GM23338 (cell line): Measurements from ENCODE around the gene OFD1. TPM values are rescaled to one million over a fixed set of nuclear protein-coding genes. Genes with fewer than 3 reads are reported as not detected.

Source experiments
- ATAC-seq: fragments of 200-7000 bp; cut with Tn5 transposase; 3 replicates; pipeline ENCODE4 v1.9.1; 2020
- DNase-seq: peaks from one replicate; pipeline ENCODE4 v3.0.0-alpha.2; 2015; ENCODE audit warnings: low spot score
- H2AFZ ChIP-seq: fragments of 200-600 bp; sonication (generic); 2 replicates; pipeline ENCODE4 v1.8.0; 2016; ENCODE audit warnings: antibody characterized with exemption, mild to moderate bottlenecking, moderate library complexity
- H3F3A ChIP-seq: fragments of 200-600 bp; sonication (generic); replicated peaks from 2 replicates; pipeline ENCODE4 v1.8.0; 2017; ENCODE audit warnings: antibody characterized with exemption, mixed run types, low read depth
- H3K27ac ChIP-seq: fragments of 200-600 bp; sonication (generic); 2 replicates; pipeline ENCODE4 v1.6.1; 2016; ENCODE audit warnings: low read depth
- H3K27me3 ChIP-seq: fragments of 200-600 bp; sonication (generic); 2 replicates; pipeline ENCODE4 v1.8.0; 2016; ENCODE audit warnings: mild to moderate bottlenecking, mixed run types, moderate library complexity; ENCODE audit not compliant: insufficient read depth
- H3K36me3 ChIP-seq: fragments of 200-600 bp; sonication (generic); 2 replicates; pipeline ENCODE4 v1.8.0; 2016; ENCODE audit warnings: mild to moderate bottlenecking; ENCODE audit not compliant: insufficient read depth
- H3K4me1 ChIP-seq: fragments of 200-600 bp; sonication (generic); 2 replicates; pipeline ENCODE4 v1.8.0; 2016; ENCODE audit warnings: mild to moderate bottlenecking, moderate library complexity; ENCODE audit not compliant: insufficient read depth
- H3K4me2 ChIP-seq: fragments of 200-600 bp; sonication (generic); 2 replicates; pipeline ENCODE4 v1.7.1; 2017; ENCODE audit warnings: mixed run types
- H3K4me3 ChIP-seq: fragments of 200-600 bp; sonication (generic); 2 replicates; pipeline ENCODE4 v1.6.1; 2016; ENCODE audit warnings: mixed run types
- H3K79me2 ChIP-seq: fragments of 200-600 bp; sonication (generic); replicated peaks from 2 replicates; pipeline ENCODE4 v1.8.0; 2017; ENCODE audit warnings: mild to moderate bottlenecking; ENCODE audit not compliant: insufficient read depth
- H3K9me2 ChIP-seq: fragments of 200-600 bp; sonication (generic); 2 replicates; pipeline ENCODE4 v1.8.0; 2017; ENCODE audit not compliant: insufficient read depth
- H4K20me1 ChIP-seq: fragments of 200-600 bp; sonication (generic); replicated peaks from 2 replicates; pipeline ENCODE4 v1.8.0; 2017; ENCODE audit warnings: mild to moderate bottlenecking; ENCODE audit not compliant: insufficient read depth
- H3K27ac Mint-ChIP-seq: 2 replicates; pipeline ENCODE4 v1.8.0; 2020; ENCODE audit warnings: inconsistent platforms, mild to moderate bottlenecking, moderate library complexity, mixed read lengths
- H3K27me3 Mint-ChIP-seq: 3 replicates; pipeline ENCODE4 v1.8.0; 2022; ENCODE audit warnings: low read depth, mild to moderate bottlenecking, moderate library complexity, mixed read lengths, inconsistent platforms; ENCODE audit not compliant: insufficient read depth, poor library complexity
- H3K36me3 Mint-ChIP-seq: 3 replicates; pipeline ENCODE4 v1.8.0; 2021; ENCODE audit warnings: low read depth, mild to moderate bottlenecking, inconsistent platforms, moderate library complexity, mixed read lengths
- H3K4me1 Mint-ChIP-seq: 3 replicates; pipeline ENCODE4 v1.8.0; 2020; ENCODE audit warnings: mild to moderate bottlenecking, inconsistent platforms, mixed read lengths
- H3K4me3 Mint-ChIP-seq: 3 replicates; pipeline ENCODE4 v1.8.0; 2021; ENCODE audit warnings: moderate library complexity, mild to moderate bottlenecking, inconsistent platforms, mixed read lengths
- H3K9me3 Mint-ChIP-seq: 3 replicates; pipeline ENCODE4 v1.8.0; 2020; ENCODE audit warnings: moderate library complexity, mild to moderate bottlenecking, inconsistent platforms, mixed read lengths
- CREB1 ChIP-seq: fragments of 250-450 bp; sonication (Bioruptor Pico); IDR thresholded peaks from 2 replicates; pipeline ENCODE4 v1.5.0; 2020; ENCODE audit warnings: low read depth, mild to moderate bottlenecking, moderate library complexity
- CTCF ChIP-seq, 2 experiments: fragments of 200-600 bp in 1 of 2; sonication (generic) in 1 of 2; conservative IDR thresholded peaks; 2 replicates each; pipeline versions ENCODE4 v1.5.1 to v1.6.1; 2016 to 2017; ENCODE audit warnings: antibody characterized with exemption in 2 of 2, low read depth in 2 of 2, mild to moderate bottlenecking in 2 of 2, moderate library complexity in 1 of 2
- NANOG ChIP-seq: IDR thresholded peaks from 2 replicates; pipeline ENCODE4 v1.6.1; 2016; ENCODE audit warnings: antibody characterized with exemption, borderline replicate concordance
- POLR2AphosphoS5 ChIP-seq: IDR thresholded peaks from 2 replicates; pipeline ENCODE4 v1.6.1; 2016; ENCODE audit warnings: antibody characterized with exemption, low read depth
- STAT1 ChIP-seq: IDR thresholded peaks from one replicate; pipeline ENCODE4 v1.6.1; 2016; ENCODE audit warnings: antibody characterized with exemption; ENCODE audit not compliant: unreplicated experiment
- ZNF114 ChIP-seq: fragments of 250-450 bp; sonication (Bioruptor Pico); IDR thresholded peaks from 2 replicates; pipeline ENCODE4 v1.5.0; 2020; ENCODE audit warnings: mild to moderate bottlenecking, moderate library complexity
- long read RNA-seq: library from polyadenylated mRNA; unstranded; transcript quantifications from one replicate; pipeline ENCODE4 v2.0.0, GENCODE V29; 2020; ENCODE audit not compliant: unreplicated experiment
- polyA plus RNA-seq: library from polyadenylated mRNA; unstranded; fragments of >200 nt; fragmentation: Nextera tagmentation; extraction: Ambion mirVana; gene quantifications from 2 replicates; pipeline ENCODE4 v1.2.1, GENCODE V29; 2016
- total RNA-seq: library from RNA; depleted of rRNA; stranded (reverse); fragments of >200 nt; shearing (Covaris generic); gene quantifications from 2 replicates; pipeline ENCODE4 v1.2.3, GENCODE V29; 2014; rRNA removed
- TF ChIP-seq, protein P1 (sequence below): IDR thresholded peaks from 2 replicates; pipeline ENCODE4 v1.6.1; 2016; ENCODE audit warnings: antibody characterized with exemption

Gene OFD1
- total RNA-seq (21.2 and 25.4 TPM in 2 replicates), polyA plus RNA-seq (34.1 and 55.0 TPM in 2 replicates)
- long read RNA-seq, partial matches to known transcripts = 14 of 19 reads
- long read RNA-seq, other reads (novel, unspliced or antisense) = 5 of 19 reads

DNA sequence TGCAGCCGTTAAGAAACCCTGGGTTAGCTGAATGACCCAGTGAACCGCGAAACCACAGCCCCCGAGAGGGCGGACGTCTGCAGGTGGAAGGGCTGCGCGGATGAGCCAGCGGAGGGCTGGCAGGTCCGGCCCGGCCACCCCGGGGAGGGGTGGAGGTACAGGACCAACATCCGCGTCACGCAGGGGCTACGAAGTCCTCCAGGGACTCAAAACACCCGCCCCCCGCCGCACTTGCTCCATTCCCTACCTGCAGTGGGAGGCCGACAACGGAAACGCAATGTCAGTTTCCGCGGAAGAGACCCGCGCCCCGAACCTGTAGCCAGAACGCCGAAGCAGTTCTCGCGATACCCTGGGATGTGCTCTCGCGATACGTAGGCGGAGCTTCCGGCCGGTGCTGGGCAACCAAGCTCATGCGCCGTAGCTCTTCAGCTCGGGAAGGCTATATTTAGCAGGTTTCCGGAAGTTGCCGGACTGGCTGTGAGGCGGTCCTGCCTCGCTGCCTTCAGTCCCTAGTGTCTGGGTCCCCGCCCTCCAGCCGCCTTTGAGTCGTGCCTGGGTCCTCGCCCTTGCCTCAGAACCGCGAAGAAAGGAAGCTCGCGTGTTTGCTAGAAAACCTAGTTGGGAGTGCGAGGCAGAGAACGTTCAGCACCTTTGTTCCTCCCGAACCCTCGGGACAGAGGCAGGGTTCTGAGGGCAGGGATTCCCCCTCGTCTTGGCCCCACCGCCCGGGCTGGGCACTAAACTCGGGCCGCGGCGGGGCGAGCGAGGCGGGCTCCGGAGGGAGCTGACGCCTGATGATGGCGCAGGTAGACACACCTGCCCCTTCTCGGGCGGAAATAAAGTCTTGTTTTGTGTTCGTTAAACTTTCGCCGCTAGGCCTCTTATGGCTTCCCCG, at the start of gene OFD1, which contains the start of gene TRAPPC2:
OFD1 (plus strand) TSS at position 471 of the 895 bp plus-strand sequence; CDS start at position 795, 324 bp downstream.
TRAPPC2 (minus strand) TSS at position 343 of the 895 bp plus-strand sequence. CDS start 14,657 bp downstream, outside the sequence.
- peaks cover 5% of the 10 kb centered on the region for H3K4me1 ChIP-seq
- no peaks in the 10 kb centered on the region for H3F3A ChIP-seq
- no peaks in the 10 kb centered on the region for H3K27me3 ChIP-seq
- H4K20me1 ChIP-seq = no peaks in the 10 kb centered on the region
- peaks cover 9% of the 10 kb centered on the region; the same call in 1 of the 2 replicates for H3K36me3 ChIP-seq
- H3K27ac ChIP-seq = peak within 1 kb of the TSS; percentile 98
- H3K4me3 ChIP-seq = peak within 1 kb of the TSS; percentile 82
- Mint-ChIP-seq H3K4me3 (peak within 1 kb of the TSS; percentile 92), H3K27ac (peak within 1 kb of the TSS; percentile 98), H3K36me3 (peaks cover 38% of the 10 kb centered on the region), H3K27me3 (no peaks in the 10 kb centered on the region), H3K4me1 (peaks cover 12% of the 10 kb centered on the region), H3K9me3 (no peaks in the 10 kb centered on the region)
- TF ChIP-seq ZNF114 (CRISPR knock-in tag) = no peak
- TF ChIP-seq CREB1 (CRISPR knock-in tag) = peak; percentile 76
- no peak for TF ChIP-seq NANOG
- peak; percentile 88 for TF ChIP-seq POLR2AphosphoS5
- TF ChIP-seq STAT1 = no peak
- TF ChIP-seq, protein P1, sequence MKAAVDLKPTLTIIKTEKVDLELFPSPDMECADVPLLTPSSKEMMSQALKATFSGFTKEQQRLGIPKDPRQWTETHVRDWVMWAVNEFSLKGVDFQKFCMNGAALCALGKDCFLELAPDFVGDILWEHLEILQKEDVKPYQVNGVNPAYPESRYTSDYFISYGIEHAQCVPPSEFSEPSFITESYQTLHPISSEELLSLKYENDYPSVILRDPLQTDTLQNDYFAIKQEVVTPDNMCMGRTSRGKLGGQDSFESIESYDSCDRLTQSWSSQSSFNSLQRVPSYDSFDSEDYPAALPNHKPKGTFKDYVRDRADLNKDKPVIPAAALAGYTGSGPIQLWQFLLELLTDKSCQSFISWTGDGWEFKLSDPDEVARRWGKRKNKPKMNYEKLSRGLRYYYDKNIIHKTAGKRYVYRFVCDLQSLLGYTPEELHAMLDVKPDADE = peak; percentile 11; the same call in 1 of the 2 replicates
- no peak for TF ChIP-seq CTCF (conservative IDR thresholded peaks at IDR 0.05; ENCODE audit: low read depth in 2 of 2)
- H3K9me2 ChIP-seq = no peaks in the 10 kb centered on the region
- H3K79me2 ChIP-seq = peaks cover 57% of the 10 kb centered on the region
- peak within 1 kb of the TSS; percentile 63; the same call in 1 of the 2 replicates for H2AFZ ChIP-seq
- DNase-seq = peak; percentile 95
- H3K4me2 ChIP-seq = peak within 1 kb of the TSS; percentile 94
- ATAC-seq = peak; percentile 99

GRCh38 chrX:13685126-13685763, 49.3 kb upstream of the OFD1 start:
- peaks cover 10% of the 10 kb centered on the region for H3K79me2 ChIP-seq
- H3K27ac ChIP-seq = no peak overlapping the region
- Mint-ChIP-seq H3K4me1 (peaks cover 6% of the 10 kb centered on the region), H3K27me3 (no peaks in the 10 kb centered on the region), H3K27ac (no peak overlapping the region), H3K9me3 (no peaks in the 10 kb centered on the region), H3K36me3 (no peaks in the 10 kb centered on the region), H3K4me3 (no peak overlapping the region)
- ATAC-seq = no peak
- no peaks in the 10 kb centered on the region for H3F3A ChIP-seq
- peaks cover 10% of the 10 kb centered on the region; the same call in 1 of the 2 replicates for H3K27me3 ChIP-seq
- H3K9me2 ChIP-seq = no peaks in the 10 kb centered on the region
- DNase-seq = no peak
- no peak overlapping the region for H3K4me3 ChIP-seq
- no peak overlapping the region for H2AFZ ChIP-seq
- H3K36me3 ChIP-seq = no peaks in the 10 kb centered on the region
- H4K20me1 ChIP-seq = no peaks in the 10 kb centered on the region
- H3K4me2 ChIP-seq = no peak overlapping the region
- peaks cover 4% of the 10 kb centered on the region; the same call in 1 of the 2 replicates for H3K4me1 ChIP-seq
- TF ChIP-seq, protein P1 = no peak
- no peak for TF ChIP-seq NANOG
- TF ChIP-seq CTCF (conservative IDR thresholded peaks at IDR 0.05; ENCODE audit: low read depth in 2 of 2) = no peak
